HL-60/S4 treated with phorbol 12-myristate 13-acetate at 8.2 ng/mL for 4 days and 3 days (cell line): Measurements from ENCODE around the gene DIP2C.
"Not testable (repeated sequence)": the region's sequence is repeated elsewhere in the genome, so short reads cannot be mapped to it uniquely, and the experiment has no call there.

Source experiments
- in situ Hi-C: fragments of 300-500 bp; cut with MboI; formaldehyde crosslinking; loops from 2 replicates; pipeline ENCODE4 v1.15.0; 2022; ENCODE audit warnings: low sequenced_read_pairs

DIP2C gene

DNA sequence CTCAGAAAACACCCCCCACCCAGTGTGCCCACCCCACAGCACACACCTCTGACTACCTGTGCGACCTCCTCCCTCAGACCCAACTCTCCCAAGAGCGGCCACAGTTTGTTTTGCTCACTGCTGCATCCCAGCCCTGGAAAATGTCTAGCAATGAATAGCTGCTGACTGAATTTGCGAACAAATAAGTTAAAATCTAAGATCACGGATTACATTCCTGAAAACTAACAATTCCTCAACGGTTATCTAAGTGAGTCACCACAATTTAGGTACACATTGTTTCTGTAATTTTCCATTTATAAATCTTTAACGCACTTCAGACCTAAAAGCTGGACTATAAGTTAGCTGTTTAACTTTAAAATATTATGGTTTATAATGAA is 319.0 kb downstream of the DIP2C start:
- in situ Hi-C loops: no loop called here

GRCh38 chr10:369684-370448 is 319.6 kb downstream of the DIP2C start:
- in situ Hi-C loops: no loop called here

- in situ Hi-C loops: no loop called here
Measured at GRCh38 chr10:369221-369683, 320.2 kb downstream of the DIP2C start.

DNA sequence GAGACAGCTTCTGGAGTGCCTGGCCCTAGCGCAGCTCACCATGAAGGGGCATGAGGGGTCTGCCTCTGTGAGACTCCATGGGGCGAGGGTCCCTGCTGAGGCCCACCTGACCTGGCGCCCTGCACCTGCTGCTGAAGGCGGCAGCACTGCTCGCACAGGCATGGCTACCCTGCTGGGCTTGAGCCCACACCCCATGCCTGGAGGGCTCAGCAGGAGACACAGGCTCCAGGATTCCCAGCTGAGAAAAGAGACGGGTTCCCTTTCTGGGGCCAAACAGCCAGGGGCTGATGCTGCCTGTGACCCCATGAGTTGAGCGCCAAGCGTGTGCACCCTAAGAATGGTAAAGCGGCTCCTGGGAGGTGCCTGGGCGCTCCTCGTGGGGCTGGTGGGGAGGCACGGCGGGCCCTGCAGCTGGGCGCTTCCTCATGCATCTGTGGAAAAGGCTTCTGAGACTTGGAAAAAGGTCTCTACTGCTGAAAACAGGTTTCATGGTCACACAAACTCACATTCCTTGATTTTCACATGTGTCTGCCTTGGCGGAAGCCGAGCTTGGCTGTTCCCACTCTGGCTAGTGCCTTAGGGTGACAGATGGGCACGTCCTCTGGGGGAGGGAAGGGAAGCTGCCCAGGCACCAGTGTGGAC is 320.8 kb downstream of the DIP2C start:
- in situ Hi-C loops: no loop called here

DNA sequence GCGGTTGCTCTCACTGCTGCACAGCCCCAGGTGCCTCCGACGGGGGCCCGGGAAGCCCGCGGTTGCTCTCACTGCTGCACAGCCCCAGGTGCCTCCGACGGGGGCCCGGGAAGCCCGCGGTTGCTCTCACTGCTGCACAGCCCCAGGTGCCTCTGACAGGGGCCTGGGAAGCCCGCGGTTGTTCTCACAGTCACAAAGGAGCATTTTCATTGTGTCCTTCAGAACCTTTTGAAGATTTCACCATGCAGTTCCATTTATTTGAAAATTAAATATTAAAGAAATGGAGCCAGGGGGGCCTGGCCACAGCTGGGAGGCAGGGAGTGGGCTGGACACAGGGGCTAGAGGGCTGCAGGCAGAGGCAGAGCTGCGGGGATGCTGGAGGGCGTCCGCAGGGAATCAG is 321.4 kb downstream of the DIP2C start:
- in situ Hi-C loops: not testable (repeated sequence)

DNA sequence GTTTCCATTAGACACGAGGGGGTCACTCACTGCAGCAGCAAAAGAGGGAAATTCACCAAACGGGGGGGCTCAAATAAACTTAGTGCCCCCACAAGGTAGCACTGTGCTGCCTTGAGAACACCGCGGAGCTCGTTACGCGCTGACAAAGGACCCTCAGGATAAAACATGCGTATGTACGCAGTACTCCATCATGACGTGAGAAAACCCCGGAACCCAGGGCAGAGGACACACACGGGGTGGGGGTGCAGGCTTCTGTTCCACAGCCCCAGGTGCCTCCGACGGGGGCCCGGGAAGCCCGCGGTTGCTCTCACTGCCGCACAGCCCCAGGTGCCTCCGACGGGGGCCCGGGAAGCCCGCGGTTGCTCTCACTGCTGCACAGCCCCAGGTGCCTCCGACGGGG is 321.8 kb downstream of the DIP2C start:
- in situ Hi-C loops: no loop called here

DNA sequence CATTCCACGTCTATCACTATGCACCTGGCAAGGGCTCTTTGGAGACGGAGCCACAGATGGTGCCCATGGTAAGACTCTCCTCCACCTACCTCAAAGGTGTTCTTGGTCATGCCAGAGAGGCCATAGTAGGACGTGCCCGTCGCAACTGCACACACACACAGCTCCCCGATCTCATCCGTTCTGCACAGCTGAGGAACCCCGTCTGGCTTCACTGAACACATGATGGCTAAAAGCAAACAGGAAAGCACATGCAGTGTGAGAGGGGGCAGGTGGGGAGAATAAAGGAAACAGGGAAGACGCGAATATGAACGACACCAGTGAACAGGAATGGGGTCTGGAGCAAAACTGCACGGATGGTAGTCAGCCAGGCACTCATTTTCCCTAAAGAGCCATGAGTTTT is 323.3 kb downstream of the DIP2C start:
- in situ Hi-C loops: no loop called here

DNA sequence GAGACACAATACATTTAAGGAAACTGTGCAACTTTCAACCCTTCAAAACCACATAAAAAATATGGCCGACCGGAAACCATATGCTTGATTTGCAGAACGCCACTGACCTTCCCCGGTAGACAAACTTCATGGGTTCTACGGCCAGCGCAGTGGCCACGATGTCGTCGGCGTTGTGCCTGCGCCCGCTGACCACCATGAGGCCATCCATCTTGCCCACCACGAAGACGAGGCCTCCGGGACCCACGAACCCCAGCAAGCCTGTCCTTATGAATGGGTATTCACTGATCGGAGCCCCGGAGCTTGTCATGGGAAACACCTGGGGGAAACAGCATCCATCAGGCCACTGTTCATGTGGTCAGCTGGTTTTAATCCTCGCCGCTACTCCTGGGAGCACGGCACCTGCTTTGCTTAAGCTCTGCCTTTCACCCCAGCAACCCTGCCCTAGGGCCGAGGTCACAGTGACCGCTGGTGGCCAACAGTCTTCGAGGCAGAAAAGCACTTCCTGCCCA is 325.1 kb downstream of the DIP2C start:
- in situ Hi-C loops: no loop called here

DNA sequence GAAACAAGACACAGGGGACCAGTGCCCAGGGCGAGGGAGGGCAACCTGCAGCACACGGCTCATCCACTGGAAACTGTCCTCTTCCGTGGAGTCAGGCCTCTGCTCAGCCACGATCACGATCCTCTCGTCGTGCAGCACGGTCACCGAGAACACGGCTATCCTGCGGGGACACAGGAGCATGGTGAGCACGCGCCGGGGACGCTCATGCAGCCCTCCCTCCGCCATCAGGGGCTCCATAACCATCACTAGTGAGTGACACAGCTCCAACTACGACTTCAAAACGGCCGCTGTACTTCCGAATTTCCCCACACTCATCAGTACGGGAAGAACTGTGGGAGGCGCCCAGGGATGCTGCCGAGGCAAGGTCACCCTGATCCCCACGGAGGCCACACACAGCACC is 326.3 kb downstream of the DIP2C start:
- in situ Hi-C loops: no loop called here

DNA sequence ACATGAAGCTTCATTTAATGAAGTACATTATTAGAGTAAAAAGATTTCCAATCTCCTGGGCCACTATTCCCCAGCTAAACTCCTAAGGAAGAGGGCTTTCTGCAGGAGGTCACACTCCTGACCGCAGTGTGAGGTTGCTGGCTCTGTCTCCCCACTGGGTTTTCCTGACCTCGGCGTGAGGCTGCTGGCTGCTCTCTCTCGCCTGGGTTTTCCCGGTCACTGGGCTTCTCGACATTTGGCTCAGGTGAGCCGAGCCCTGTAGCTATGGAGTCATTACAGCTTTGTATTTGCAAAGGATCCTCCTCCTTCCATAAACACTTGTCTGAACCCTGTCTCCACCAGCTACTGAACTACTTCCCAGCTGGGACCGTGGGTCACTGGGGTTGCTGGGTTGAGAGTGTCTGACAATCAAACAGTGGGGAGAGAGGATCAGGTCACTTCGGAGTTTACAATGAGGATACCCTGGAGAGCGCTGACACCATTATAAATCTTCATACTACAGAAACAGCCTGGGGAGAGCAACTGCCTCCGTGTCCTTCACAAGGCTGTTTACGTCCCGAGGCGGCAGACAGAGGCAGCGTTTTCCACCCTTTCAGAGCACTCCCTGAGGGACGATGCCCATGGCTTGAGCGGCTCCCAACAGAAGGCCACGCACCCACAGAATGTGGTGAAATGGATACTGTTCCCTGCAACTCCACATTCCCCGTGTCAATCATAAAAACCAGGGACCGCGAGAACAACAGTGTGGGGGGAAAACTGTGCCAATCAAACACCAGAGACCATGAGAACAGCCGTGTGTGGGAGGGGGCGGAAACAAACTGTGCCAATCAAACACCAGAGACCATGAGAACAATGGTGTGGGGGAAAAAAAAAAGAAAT is 328.0 kb downstream of the DIP2C start:
- in situ Hi-C loops: no loop called here

DNA sequence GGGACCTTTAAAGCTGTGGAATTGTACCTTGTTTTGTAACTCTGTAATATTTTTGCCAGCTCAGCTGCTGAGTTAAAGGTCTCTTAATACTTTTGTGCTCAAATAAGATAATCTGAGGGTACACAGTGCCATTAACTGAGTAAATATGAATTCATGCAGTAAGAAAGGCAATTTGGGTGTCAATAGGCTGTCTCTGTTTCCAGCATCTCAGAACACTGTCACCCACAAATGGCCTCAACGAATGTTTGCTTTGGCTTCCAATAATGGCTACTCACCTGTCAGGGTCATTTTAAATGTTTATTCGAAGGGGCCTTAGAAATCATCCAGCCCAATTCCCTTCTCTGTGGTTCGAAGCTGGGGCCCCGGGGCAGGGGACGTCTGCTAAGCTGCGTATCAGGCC is 328.8 kb downstream of the DIP2C start:
- in situ Hi-C loops: no loop called here

DNA sequence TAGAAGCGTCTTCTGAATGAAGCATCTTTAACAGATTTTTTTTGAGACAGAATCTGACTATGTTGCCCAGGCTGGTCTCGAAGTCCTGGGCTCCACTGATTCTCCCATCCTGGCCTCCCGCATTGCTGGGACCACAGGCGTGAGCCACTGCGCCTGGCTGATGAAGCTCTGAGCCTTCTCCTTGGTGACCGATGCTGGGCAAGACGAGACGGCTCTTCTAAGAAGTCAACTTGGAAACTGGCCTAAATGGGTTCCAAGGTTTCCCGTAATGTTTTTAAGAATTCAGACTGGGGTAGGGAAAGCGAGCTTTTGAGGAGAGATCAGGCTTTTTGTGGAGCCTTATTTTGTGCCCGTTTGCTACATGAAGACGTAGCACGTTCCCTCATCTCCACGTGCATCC is 329.7 kb downstream of the DIP2C start:
- in situ Hi-C loops: no loop called here

GRCh38 chr10:359093-359492 is 330.4 kb downstream of the DIP2C start:
- in situ Hi-C loops: no loop called here

- in situ Hi-C loops: no loop called here
Measured at GRCh38 chr10:357201-357950, 332.1 kb downstream of the DIP2C start.

- in situ Hi-C loops: no loop called here
Measured at GRCh38 chr10:356452-356851, 333.0 kb downstream of the DIP2C start.

- in situ Hi-C loops: no loop called here
Measured at GRCh38 chr10:354901-355617, 334.4 kb downstream of the DIP2C start.

DNA sequence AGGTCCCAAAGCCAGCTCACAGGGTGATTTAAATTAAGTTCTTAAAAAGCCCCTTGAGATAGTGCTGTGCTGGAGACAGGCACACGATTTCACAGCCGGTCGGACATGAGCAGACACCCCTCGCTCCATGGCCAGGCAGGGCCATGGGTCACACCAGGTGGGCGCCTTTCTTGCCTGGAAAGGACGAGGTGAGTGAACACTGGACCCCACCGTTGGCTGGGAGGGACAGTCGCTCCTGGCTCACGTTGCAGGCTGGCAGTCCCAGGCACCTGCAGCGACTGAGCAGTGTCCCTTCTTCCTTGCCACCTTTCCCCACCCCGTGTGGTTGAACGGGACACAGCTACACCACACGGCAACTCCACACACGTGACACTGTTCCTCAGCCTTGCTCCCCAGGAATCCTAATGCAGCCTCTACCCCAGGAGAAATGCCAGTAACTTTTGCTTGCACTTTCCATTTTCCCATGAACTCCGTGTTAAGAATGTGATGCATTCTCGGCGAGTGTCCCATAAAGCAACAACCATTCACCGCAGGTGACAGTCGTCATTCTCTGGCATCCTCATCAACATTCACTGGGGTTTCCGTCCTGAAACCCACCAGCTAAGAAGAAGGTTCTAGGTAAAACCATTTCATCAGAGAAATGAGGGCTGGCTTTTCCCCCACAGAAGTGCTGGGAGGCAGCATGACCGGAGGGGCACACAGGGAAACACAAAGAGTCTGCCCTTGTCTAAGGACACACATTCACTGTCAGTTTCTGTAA is 336.8 kb downstream of the DIP2C start:
- in situ Hi-C loops: no loop called here

DNA sequence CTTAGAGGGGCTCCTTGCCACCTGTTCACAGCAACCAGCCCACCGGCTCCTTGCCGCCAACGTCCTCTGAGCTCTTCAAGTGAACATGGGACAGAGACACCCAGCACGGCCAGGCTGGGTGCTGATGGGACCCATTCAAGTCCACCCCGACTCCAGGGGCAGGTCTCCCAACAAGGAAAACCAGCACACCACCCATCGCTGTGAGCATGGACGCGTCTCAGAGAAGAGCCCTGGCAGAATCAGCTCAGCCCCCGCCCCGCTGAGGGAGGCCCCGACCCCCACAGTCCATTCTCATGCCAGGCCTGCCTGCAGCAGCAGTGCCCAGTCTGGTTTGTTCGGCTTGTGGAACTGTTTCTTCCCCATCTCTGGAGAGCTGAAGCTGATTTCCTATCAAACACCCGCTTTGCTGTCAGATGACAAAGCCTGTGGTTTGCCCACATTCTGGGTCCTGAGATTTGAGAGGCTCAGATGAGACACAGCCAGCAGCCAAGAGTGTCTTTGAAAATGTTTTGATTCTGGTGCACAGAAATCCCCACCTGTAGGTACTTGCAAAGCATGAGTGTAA is 337.6 kb downstream of the DIP2C start:
- in situ Hi-C loops: no loop called here

GRCh38 chr10:350981-351501 is 338.4 kb downstream of the DIP2C start:
- in situ Hi-C loops: no loop called here
